ENCODE data around the gene KCNA2. TPM values are rescaled to one million over a fixed set of nuclear protein-coding genes. Genes with fewer than 3 reads are reported as not detected.

Gene KCNA2
- total RNA-seq, 1 experiment from 2014 or later: 1.1 TPM

GRCh38 chr1:110628323-110629105 is 22.4 kb upstream of the KCNA2 start:
- H3K9me3 ChIP-seq (ENCODE audit: control insufficient read depth, insufficient read depth, low read depth, low read length): no peaks in the 10 kb centered on the region
- BruUV-seq (replicated peaks): no TSS peak
- ChIA-PET POLR2A (no interaction called here), CTCF (no interaction called here)
- no peaks in the 10 kb centered on the region; the same call in none of the 2 replicates for H3K27me3 ChIP-seq (ENCODE audit: control insufficient read depth, insufficient read depth, low read length)
- no peak for TF ChIP-seq REST (IDR thresholded peaks at IDR 0.05; ENCODE audit: insufficient read depth in 1 of 2, low read depth in 2 of 2, low read length in 1 of 2)
- no peak for TF ChIP-seq TCF7L2 (IDR thresholded peaks at IDR 0.05; ENCODE audit: low read depth, low read length)
- no peak for TF ChIP-seq POLR2AphosphoS5 (IDR thresholded peaks at IDR 0.05; ENCODE audit: low read depth, low read length)
- no peak for TF ChIP-seq SIN3A (IDR thresholded peaks at IDR 0.05; ENCODE audit: borderline replicate concordance, insufficient read depth, low read depth, low read length)
- TF ChIP-seq CTCF (IDR thresholded peaks at IDR 0.05): no peak
- no peaks in the 10 kb centered on the region for H3K4me1 ChIP-seq (ENCODE audit: control insufficient read depth, insufficient read depth, low read length)
- no peak for DNase-seq (ENCODE audit: low read depth, low spot score)
- no peaks in the 10 kb centered on the region for H3K36me3 ChIP-seq (ENCODE audit: control insufficient read depth, insufficient read depth, low read length)
- intact Hi-C loops (cut with micrococcal nuclease; ENCODE audit: unreplicated experiment) (no loop called here), in situ Hi-C loops (cut with HindIII; ENCODE audit: low pct_unique_long_range_greater_than_20kb, low sequenced_read_pairs) (no loop called here)
- ATAC-seq: no peak
- no peak overlapping the region for H3K4me3 ChIP-seq (ENCODE audit: low read depth in 2 of 2, low read length in 2 of 2)
- no peak overlapping the region for H3K27ac ChIP-seq (ENCODE audit: low read length)

- Histone ChIP-seq H3K27ac (ENCODE audit: low read length) (no peak overlapping the region), H3K36me3 (ENCODE audit: control insufficient read depth, insufficient read depth, low read length) (no peaks in the 10 kb centered on the region), H3K27me3 (ENCODE audit: control insufficient read depth, insufficient read depth, low read length) (peaks cover 2% of the 10 kb centered on the region), H3K9me3 (ENCODE audit: control insufficient read depth, insufficient read depth, low read depth, low read length) (no peaks in the 10 kb centered on the region), H3K4me1 (ENCODE audit: control insufficient read depth, insufficient read depth, low read length) (no peaks in the 10 kb centered on the region), H3K4me3 (ENCODE audit: low read depth in 2 of 2, low read length in 2 of 2) (no peak overlapping the region)
- in situ Hi-C loops (cut with HindIII; ENCODE audit: low pct_unique_long_range_greater_than_20kb, low sequenced_read_pairs): no loop called here
- ChIA-PET CTCF (no interaction called here), POLR2A (no interaction called here)
- intact Hi-C loops (cut with micrococcal nuclease; ENCODE audit: unreplicated experiment): no loop called here
- no peak for ATAC-seq
- BruUV-seq (replicated peaks): no TSS peak
- no peak for DNase-seq (ENCODE audit: low read depth, low spot score)
- TF ChIP-seq TCF7L2 (IDR thresholded peaks at IDR 0.05; ENCODE audit: low read depth, low read length) (no peak), SIN3A (IDR thresholded peaks at IDR 0.05; ENCODE audit: borderline replicate concordance, insufficient read depth, low read depth, low read length) (no peak), POLR2AphosphoS5 (IDR thresholded peaks at IDR 0.05; ENCODE audit: low read depth, low read length) (no peak), CTCF (IDR thresholded peaks at IDR 0.05) (no peak), REST (IDR thresholded peaks at IDR 0.05; ENCODE audit: insufficient read depth in 1 of 2, low read depth in 2 of 2, low read length in 1 of 2) (no peak)
Observed at GRCh38 chr1:110627764-110628163, 21.6 kb upstream of the KCNA2 start.

Data from Panc1 (cell line).